Lung (tissue), 12 donors: Measurements from ENCODE around the gene WSCD2. TPM values are rescaled to one million over a fixed set of nuclear protein-coding genes. Genes with fewer than 3 reads are reported as not detected.

ENCODE experiments used
- ATAC-seq: fragments of 200-7000 bp; cut with Tn5 transposase; one replicate; pipeline ENCODE4 v1.9.1; 2020; ENCODE audit warnings: moderate number of reproducible peaks; ENCODE audit not compliant: insufficient read depth, low FRiP score
- DNase-seq, 3 donors: peaks; one replicate each; pipeline ENCODE4 v3.0.0-alpha.2; 2013 to 2017
- H3K27ac ChIP-seq, 2 donors: one replicate each; pipeline ENCODE4 v1.5.1; 2013; ENCODE audit warnings: mild to moderate bottlenecking in 2 of 2, moderate library complexity in 2 of 2, control low read depth in 1 of 2, inconsistent platforms in 1 of 2, low read depth in 1 of 2, low read length in 1 of 2
- H3K27me3 ChIP-seq, 3 donors: one replicate each; pipeline ENCODE4 v1.5.1; 2013; ENCODE audit warnings: low read length in 2 of 3; ENCODE audit not compliant: control insufficient read depth in 3 of 3, insufficient read depth in 3 of 3
- H3K36me3 ChIP-seq, 4 donors: one replicate each; pipeline ENCODE4 v1.5.1; 2013; ENCODE audit warnings: low read length in 4 of 4, mild to moderate bottlenecking in 1 of 4, moderate library complexity in 1 of 4; ENCODE audit not compliant: control insufficient read depth in 4 of 4, insufficient read depth in 4 of 4
- H3K4me1 ChIP-seq, 5 donors: one replicate each; pipeline ENCODE4 v1.5.1; 2013; ENCODE audit warnings: low read length in 5 of 5, mild to moderate bottlenecking in 2 of 5, moderate library complexity in 1 of 5; ENCODE audit not compliant: control insufficient read depth in 5 of 5, insufficient read depth in 5 of 5
- H3K4me3 ChIP-seq: one replicate; pipeline ENCODE4 v1.5.1; 2013; ENCODE audit warnings: mild to moderate bottlenecking, control low read depth, moderate library complexity
- H3K9ac ChIP-seq, 2 donors: one replicate each; pipeline ENCODE4 v1.5.1; 2013; ENCODE audit warnings: low read length in 2 of 2, control low read depth in 1 of 2; ENCODE audit not compliant: insufficient read depth in 1 of 2
- H3K9me3 ChIP-seq, 4 donors: one replicate each; pipeline ENCODE4 v1.5.1; 2013; ENCODE audit warnings: low read length in 3 of 4, mild to moderate bottlenecking in 1 of 4, moderate library complexity in 1 of 4; ENCODE audit not compliant: control insufficient read depth in 4 of 4, insufficient read depth in 3 of 4
- WGBS, 2 donors: extraction: QIAGEN DNeasy Blood & Tissue Kit; methylation state at CpG; one replicate each; pipeline ENCODE4 v1.1.7; 2013; 5-methylcytosine and 5-hydroxymethylcytosine counted together
- polyA plus RNA-seq, 2 donors: library from polyadenylated mRNA; stranded (reverse); fragments of 200-250 nt; gene quantifications; one replicate each; pipeline ENCODE4 v1.2.1, GENCODE V29; 2013
- total RNA-seq, 2 donors: library from RNA; depleted of rRNA in 1 of 2; stranded (reverse); fragments of >200 nt in 1 of 2; gene quantifications; one replicate each; pipeline ENCODE4 v1.2.1, GENCODE V29; 2014 to 2021
- TF ChIP-seq, protein P1 (sequence below): IDR thresholded peaks from 2 replicates; pipeline ENCODE4 v1.5.1; 2012; ENCODE audit warnings: mild to moderate bottlenecking; ENCODE audit errors: control extremely low read depth, extremely low read depth
- donor health status: control.
- donor health status: control.
- donor health status: Bipolar disorder and iron deficiency.
- donor health status: healthy.
- donor health status: DM: yes; HTN: yes; CAD: no.

Gene WSCD2
- total and polyA plus RNA-seq, 4 donors: 0.02 to 1.8 (median 0.40) TPM

DNA sequence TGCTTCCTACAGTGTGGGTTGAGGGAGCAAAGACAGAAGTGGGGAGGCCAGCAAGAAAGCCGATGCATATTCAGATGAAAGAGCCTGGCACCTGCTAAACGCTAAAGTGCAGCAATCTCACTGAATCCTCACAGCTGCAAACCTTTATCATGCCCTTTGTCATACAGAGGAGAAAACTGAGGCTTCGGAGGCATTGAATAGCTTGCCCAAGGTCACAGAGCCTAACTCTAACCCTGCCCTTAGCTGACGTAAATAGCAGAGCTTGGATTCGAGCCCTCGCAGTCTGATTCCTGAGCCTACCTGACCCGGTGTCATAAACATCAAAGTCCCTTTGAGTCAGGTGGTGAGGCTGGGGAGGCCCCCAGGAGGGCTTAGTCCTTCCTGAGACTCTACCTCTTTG lies 155.1 kb downstream of the WSCD2 start:
- Histone ChIP-seq H3K36me3 (no peaks in the 10 kb centered on the region), H3K9me3 (no peaks in the 10 kb centered on the region), H3K4me3 (no peak overlapping the region), H3K27me3 (no peaks in the 10 kb centered on the region), H3K27ac (no peak overlapping the region), H3K4me1 (peaks cover 0 to 18% (median 14%) of the 10 kb centered on the region in 5 donors), H3K9ac (no peak overlapping the region)
- DNase-seq (no peak), ATAC-seq (no peak)
- TF ChIP-seq, protein P1, sequence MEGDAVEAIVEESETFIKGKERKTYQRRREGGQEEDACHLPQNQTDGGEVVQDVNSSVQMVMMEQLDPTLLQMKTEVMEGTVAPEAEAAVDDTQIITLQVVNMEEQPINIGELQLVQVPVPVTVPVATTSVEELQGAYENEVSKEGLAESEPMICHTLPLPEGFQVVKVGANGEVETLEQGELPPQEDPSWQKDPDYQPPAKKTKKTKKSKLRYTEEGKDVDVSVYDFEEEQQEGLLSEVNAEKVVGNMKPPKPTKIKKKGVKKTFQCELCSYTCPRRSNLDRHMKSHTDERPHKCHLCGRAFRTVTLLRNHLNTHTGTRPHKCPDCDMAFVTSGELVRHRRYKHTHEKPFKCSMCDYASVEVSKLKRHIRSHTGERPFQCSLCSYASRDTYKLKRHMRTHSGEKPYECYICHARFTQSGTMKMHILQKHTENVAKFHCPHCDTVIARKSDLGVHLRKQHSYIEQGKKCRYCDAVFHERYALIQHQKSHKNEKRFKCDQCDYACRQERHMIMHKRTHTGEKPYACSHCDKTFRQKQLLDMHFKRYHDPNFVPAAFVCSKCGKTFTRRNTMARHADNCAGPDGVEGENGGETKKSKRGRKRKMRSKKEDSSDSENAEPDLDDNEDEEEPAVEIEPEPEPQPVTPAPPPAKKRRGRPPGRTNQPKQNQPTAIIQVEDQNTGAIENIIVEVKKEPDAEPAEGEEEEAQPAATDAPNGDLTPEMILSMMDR: no peak
- WGBS, 2 donors: 72 to 78% methylated on average over 7 of the region's 7 CpGs

DNA sequence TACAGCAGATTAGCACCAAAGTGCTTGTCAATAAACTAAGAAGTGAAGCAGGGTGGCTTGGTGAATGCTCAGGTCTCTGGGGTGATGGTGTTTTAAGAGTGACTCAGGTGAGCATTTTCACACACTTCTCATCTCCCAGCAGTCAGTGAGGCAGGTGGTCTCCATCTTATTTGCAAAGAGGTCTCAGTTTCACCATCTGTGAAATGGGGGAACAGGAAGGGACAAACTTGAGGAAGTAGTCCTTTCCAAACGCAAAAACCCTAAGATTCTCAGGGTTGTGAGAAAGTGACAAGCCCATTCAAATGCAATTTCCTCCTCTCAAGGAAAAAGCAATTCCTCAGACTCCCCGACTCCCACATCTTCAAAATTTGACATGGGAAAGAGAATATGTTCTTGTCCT lies 155.9 kb downstream of the WSCD2 start:
- Histone ChIP-seq H3K27ac (no peak overlapping the region), H3K9me3 (no peaks in the 10 kb centered on the region), H3K4me1 (peaks cover 0 to 19% (median 14%) of the 10 kb centered on the region in 5 donors), H3K4me3 (no peak overlapping the region), H3K9ac (no peak overlapping the region), H3K27me3 (no peaks in the 10 kb centered on the region), H3K36me3 (no peaks in the 10 kb centered on the region)
- 53 to 58% methylated on average over 2 of the region's 2 CpGs for WGBS, 2 donors
- DNase-seq (no peak), ATAC-seq (no peak)
- TF ChIP-seq, protein P1: no peak

DNA sequence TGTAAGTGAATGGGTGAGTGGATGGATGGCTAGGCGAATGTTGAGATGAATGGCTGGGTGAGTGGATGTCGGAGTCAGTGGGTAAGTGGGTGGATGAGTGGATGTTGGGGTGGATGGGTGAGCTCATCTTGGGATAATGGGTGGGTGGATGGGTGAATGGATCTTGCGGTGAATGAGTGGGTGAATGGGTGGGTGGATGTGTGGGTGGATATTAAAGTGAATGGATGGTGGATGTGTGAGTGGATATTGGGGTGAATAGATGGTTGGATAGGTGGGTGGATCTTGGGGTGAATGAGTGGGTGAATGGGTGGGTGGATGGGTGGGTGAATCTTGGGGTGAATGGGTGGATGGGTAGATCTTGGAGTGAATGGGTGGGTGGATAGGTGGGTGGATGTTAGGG lies 158.1 kb downstream of the WSCD2 start:
- H3K4me3 ChIP-seq: no peak overlapping the region
- TF ChIP-seq, protein P1: no peak
- no peaks in the 10 kb centered on the region for H3K27me3 ChIP-seq
- DNase-seq (no peak), ATAC-seq (no peak)
- no peak overlapping the region for H3K9ac ChIP-seq
- no peaks in the 10 kb centered on the region for H3K9me3 ChIP-seq
- peaks cover 0 to 31% (median 17%) of the 10 kb centered on the region in 5 donors for H3K4me1 ChIP-seq
- WGBS, 2 donors: 91 to 93% methylated on average over 3 of the region's 3 CpGs
- peaks cover 0 to 9% (median 8%) of the 10 kb centered on the region in 4 donors for H3K36me3 ChIP-seq
- no peak overlapping the region for H3K27ac ChIP-seq
